HK-2 (cell line): Measurements from ENCODE around the gene IGF1.

Experiments used
- DNase-seq: peaks from one replicate; pipeline ENCODE4 v3.0.0-alpha.2; 2018; ENCODE audit not compliant: unreplicated experiment

Gene IGF1

GRCh38 chr12:102426599-102427542 is 53.5 kb downstream of the IGF1 start:
- no peak for DNase-seq

- no peak for DNase-seq
Measured at GRCh38 chr12:102425109-102426039, 55.0 kb downstream of the IGF1 start.

GRCh38 chr12:102423462-102423861 is 56.9 kb downstream of the IGF1 start:
- no peak for DNase-seq

- no peak for DNase-seq
Measured at GRCh38 chr12:102421802-102422583, 58.4 kb downstream of the IGF1 start.

- no peak for DNase-seq
Measured at GRCh38 chr12:102419094-102419764, 61.1 kb downstream of the IGF1 start.

GRCh38 chr12:102417055-102417454 is 63.3 kb downstream of the IGF1 start:
- no peak for DNase-seq

GRCh38 chr12:102415515-102415914 is 64.8 kb downstream of the IGF1 start:
- no peak for DNase-seq

GRCh38 chr12:102413396-102413795 is 67.0 kb downstream of the IGF1 start:
- no peak for DNase-seq

- DNase-seq, result no peak
Measured at GRCh38 chr12:102410511-102410910, 69.9 kb downstream of the IGF1 start.

GRCh38 chr12:102408487-102409297 is 71.7 kb downstream of the IGF1 start:
- DNase-seq, result no peak

- DNase-seq, result no peak
Measured at GRCh38 chr12:102407776-102408486, 72.4 kb downstream of the IGF1 start.

GRCh38 chr12:102406033-102406584 is 74.3 kb downstream of the IGF1 start:
- DNase-seq, result no peak

GRCh38 chr12:102401087-102401486 is 79.3 kb downstream of the IGF1 start:
- DNase-seq, result no peak

- no peak for DNase-seq
Measured at GRCh38 chr12:102399653-102400052, 80.7 kb downstream of the IGF1 start.

GRCh38 chr12:102396276-102396675 is 84.1 kb downstream of the IGF1 start:
- DNase-seq, result no peak

- no peak for DNase-seq
Measured at GRCh38 chr12:102394200-102394599, 86.2 kb downstream of the IGF1 start.

GRCh38 chr12:102390068-102390467 is 90.3 kb downstream of the IGF1 start:
- no peak for DNase-seq

- DNase-seq, result no peak
Measured at GRCh38 chr12:102388469-102388868, 91.9 kb downstream of the IGF1 start.

- no peak for DNase-seq
Measured at GRCh38 chr12:102385343-102385742, 95.0 kb downstream of the IGF1 start.
